Endothelial cell of umbilical vein (primary cell): ENCODE data around the gene HS6ST2.

Experiments used
- EZH2 ChIP-seq: IDR thresholded peaks from 2 replicates; pipeline ENCODE4 v1.6.1; 2012; ENCODE audit warnings: borderline replicate concordance, low read depth, mild to moderate bottlenecking, moderate library complexity, low read length, inconsistent platforms; ENCODE audit not compliant: severe bottlenecking
- JUN ChIP-seq: IDR thresholded peaks from 2 replicates; pipeline ENCODE4 v1.6.1; 2011; ENCODE audit warnings: borderline replicate concordance, low read depth; ENCODE audit not compliant: insufficient read length, insufficient read depth
- POLR2A ChIP-seq: IDR thresholded peaks from 2 replicates; pipeline ENCODE4 v1.6.1; 2012; ENCODE audit warnings: low read depth, mild to moderate bottlenecking, control low read depth, low read length
- TF ChIP-seq, protein P1 (sequence below), 2 donors: IDR thresholded peaks; 1 replicate in 1 of 2; 2 replicates in 1 of 2; pipeline ENCODE4 v1.5.1; 2011; ENCODE audit warnings: low read length in 2 of 2, mild to moderate bottlenecking in 2 of 2, moderate library complexity in 2 of 2, control low read depth in 1 of 2, inconsistent platforms in 1 of 2, low read depth in 1 of 2; ENCODE audit not compliant: insufficient read depth in 1 of 2; ENCODE audit errors: extremely low read depth in 1 of 2

DNA sequence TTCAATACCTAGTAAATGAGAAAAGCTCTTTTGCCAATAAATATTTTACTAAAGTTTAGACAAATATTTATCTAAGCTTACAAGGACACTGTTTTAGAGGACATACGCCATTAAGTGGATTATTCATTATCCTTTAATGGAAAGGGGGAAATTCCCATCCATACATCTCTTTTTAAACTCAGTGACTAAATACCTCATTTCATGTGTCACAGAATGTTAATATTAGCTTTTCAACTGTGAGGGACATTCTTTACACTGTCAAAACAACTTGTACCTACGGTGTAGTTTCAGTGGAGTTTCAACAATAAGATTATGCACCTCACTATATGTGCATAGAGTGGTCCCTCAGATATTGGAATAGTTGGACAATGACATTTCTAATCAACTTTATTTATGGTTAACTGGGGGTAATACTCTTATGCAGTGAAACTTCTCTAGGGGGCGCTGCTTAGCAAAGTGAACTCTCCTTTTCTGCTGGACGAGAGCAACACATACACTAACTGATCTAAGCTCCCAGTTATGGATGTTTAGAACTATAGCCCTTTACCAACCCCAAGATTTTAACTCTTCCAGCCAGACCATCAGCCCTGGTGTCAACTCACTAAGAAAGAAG lies 9.7 kb downstream of the HS6ST2 start:
- no peak for TF ChIP-seq EZH2
- no peak for TF ChIP-seq JUN
- TF ChIP-seq, protein P1, sequence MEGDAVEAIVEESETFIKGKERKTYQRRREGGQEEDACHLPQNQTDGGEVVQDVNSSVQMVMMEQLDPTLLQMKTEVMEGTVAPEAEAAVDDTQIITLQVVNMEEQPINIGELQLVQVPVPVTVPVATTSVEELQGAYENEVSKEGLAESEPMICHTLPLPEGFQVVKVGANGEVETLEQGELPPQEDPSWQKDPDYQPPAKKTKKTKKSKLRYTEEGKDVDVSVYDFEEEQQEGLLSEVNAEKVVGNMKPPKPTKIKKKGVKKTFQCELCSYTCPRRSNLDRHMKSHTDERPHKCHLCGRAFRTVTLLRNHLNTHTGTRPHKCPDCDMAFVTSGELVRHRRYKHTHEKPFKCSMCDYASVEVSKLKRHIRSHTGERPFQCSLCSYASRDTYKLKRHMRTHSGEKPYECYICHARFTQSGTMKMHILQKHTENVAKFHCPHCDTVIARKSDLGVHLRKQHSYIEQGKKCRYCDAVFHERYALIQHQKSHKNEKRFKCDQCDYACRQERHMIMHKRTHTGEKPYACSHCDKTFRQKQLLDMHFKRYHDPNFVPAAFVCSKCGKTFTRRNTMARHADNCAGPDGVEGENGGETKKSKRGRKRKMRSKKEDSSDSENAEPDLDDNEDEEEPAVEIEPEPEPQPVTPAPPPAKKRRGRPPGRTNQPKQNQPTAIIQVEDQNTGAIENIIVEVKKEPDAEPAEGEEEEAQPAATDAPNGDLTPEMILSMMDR (IDR thresholded peaks at IDR 0.05; ENCODE audit: extremely low read depth in 1 of 2, insufficient read depth in 1 of 2, low read depth in 1 of 2, low read length in 2 of 2) = peak; percentile 9 to 29
- no peak for TF ChIP-seq POLR2A
